ENCODE measurements around the gene AHDC1. TPM values are rescaled to one million over a fixed set of nuclear protein-coding genes. Genes with fewer than 3 reads are reported as not detected.
A peak's percentile ranks its signal among the peaks of the same experiment; 100 is the strongest.

Gene AHDC1
- total and polyA plus RNA-seq, 8 donors, result 5.8 to 95.0 (median 19.7) TPM

GRCh38 chr1:27499142-27499541, 104.8 kb downstream of the AHDC1 start:
- H3K9me3 ChIP-seq, result no peaks in the 10 kb centered on the region
- H3K4me1 ChIP-seq, result peaks cover 7 to 29% (median 18%) of the 10 kb centered on the region in 4 donors
- DNase-seq, result no peak
- no peak overlapping the region for H3K27ac ChIP-seq
- no peak for TF ChIP-seq EP300 (IDR thresholded peaks at IDR 0.05)
- no peak for TF ChIP-seq CTCF (IDR thresholded peaks at IDR 0.05)
- H3K4me3 ChIP-seq, result no peak overlapping the region
- H3K36me3 ChIP-seq, result no peaks in the 10 kb centered on the region
- intact Hi-C loops (cut with DNase I; ENCODE audit: low total_unique reads), result no loop called here
- H3K27me3 ChIP-seq, result no peaks in the 10 kb centered on the region
- 95 to 98% (median 97%) methylated on average over 2 of the region's 2 CpGs for WGBS, 5 donors

- H3K27ac ChIP-seq, result no peak overlapping the region
- H3K27me3 ChIP-seq, result no peaks in the 10 kb centered on the region
- H3K4me3 ChIP-seq, result peak overlapping the region in 1 of 4 donors; percentile 17
- intact Hi-C loops (cut with DNase I; ENCODE audit: low total_unique reads), result no loop called here
- H3K36me3 ChIP-seq, result no peaks in the 10 kb centered on the region
- H3K9me3 ChIP-seq, result no peaks in the 10 kb centered on the region
- 27 to 37% (median 32%) methylated on average over 8 of the region's 8 CpGs for whole genome bisulfite sequencing, 5 donors
- DNase-seq, result peak in 1 of 2 donors; percentile 78
- no peak for TF ChIP-seq POLR2A (IDR thresholded peaks at IDR 0.05)
- no peak for TF ChIP-seq POLR2AphosphoS5 (IDR thresholded peaks at IDR 0.05)
- TF ChIP-seq EP300 (IDR thresholded peaks at IDR 0.05), result no peak
- no peak for TF ChIP-seq CTCF (IDR thresholded peaks at IDR 0.05)
- H3K4me1 ChIP-seq, result peaks cover 5 to 26% (median 16%) of the 10 kb centered on the region in 4 donors
Measured at GRCh38 chr1:27496604-27497155, 107.3 kb downstream of the AHDC1 start.

- H3K9me3 ChIP-seq, result no peaks in the 10 kb centered on the region
- TF ChIP-seq POLR2A (IDR thresholded peaks at IDR 0.05) (no peak), EP300 (IDR thresholded peaks at IDR 0.05) (no peak), POLR2AphosphoS5 (IDR thresholded peaks at IDR 0.05) (no peak), CTCF (IDR thresholded peaks at IDR 0.05) (no peak)
- 86 to 94% (median 92%) methylated on average over 3 of the region's 3 CpGs for WGBS, 5 donors
- no peaks in the 10 kb centered on the region for H3K27me3 ChIP-seq
- intact Hi-C loops (cut with DNase I; ENCODE audit: low total_unique reads), result no loop called here
- DNase-seq, result no peak
- H3K4me1 ChIP-seq, result peaks cover 25 to 51% (median 38%) of the 10 kb centered on the region in 4 donors
- H3K36me3 ChIP-seq, result no peaks in the 10 kb centered on the region
- H3K27ac ChIP-seq, result peak overlapping the region in 4 of 5 donors; percentile 98 to 99 (median 99)
- no peak overlapping the region for H3K4me3 ChIP-seq
Measured at GRCh38 chr1:27492796-27493195, 111.1 kb downstream of the AHDC1 start.

GRCh38 chr1:27491748-27492700, 111.9 kb downstream of the AHDC1 start:
- no peaks in the 10 kb centered on the region for H3K36me3 ChIP-seq
- no peaks in the 10 kb centered on the region for H3K9me3 ChIP-seq
- 27 to 50% (median 45%) methylated on average over 9 of the region's 9 CpGs for WGBS, 5 donors
- no peaks in the 10 kb centered on the region for H3K27me3 ChIP-seq
- H3K27ac ChIP-seq, result peak overlapping the region; percentile 39 to 99 (median 99)
- no peak overlapping the region for H3K4me3 ChIP-seq
- intact Hi-C loops (cut with DNase I; ENCODE audit: low total_unique reads), result no loop called here
- DNase-seq, result peak in 1 of 2 donors; percentile 67
- H3K4me1 ChIP-seq, result peaks cover 28 to 46% (median 39%) of the 10 kb centered on the region in 4 donors
- TF ChIP-seq EP300 (IDR thresholded peaks at IDR 0.05), result no peak
- no peak for TF ChIP-seq POLR2A (IDR thresholded peaks at IDR 0.05)
- no peak for TF ChIP-seq CTCF (IDR thresholded peaks at IDR 0.05)
- no peak for TF ChIP-seq POLR2AphosphoS5 (IDR thresholded peaks at IDR 0.05)

All from stomach (tissue), 9 donors.